H1 (cell line): ENCODE results near the gene ZNF358. TPM values are rescaled to one million over a fixed set of nuclear protein-coding genes. Genes with fewer than 3 reads are reported as not detected.

Source experiments
- CTCF ChIA-PET: fragments of 300-600 bp; sonication (Branson Sonifier 250); formaldehyde crosslinking; loops from one replicate; lab custom pipeline; 2021; ENCODE audit not compliant: partially characterized antibody; lab: Charles Lee
- POLR2A ChIA-PET: fragments of 300-600 bp; sonication (Branson Sonifier 250); formaldehyde crosslinking; loops from one replicate; lab custom pipeline; 2021; ENCODE audit warnings: inconsistent platforms; ENCODE audit not compliant: partially characterized antibody; lab: Charles Lee
- DNase-seq, 2 experiments: peaks; one replicate each; pipeline versions ENCODE4 v3.0.0 to v3.0.0-alpha.2; 2010 to 2022; ENCODE audit warnings: low spot score in 2 of 2, low read depth in 1 of 2, mixed read lengths in 1 of 2
- FAIRE-seq: peaks from 2 replicates; lab custom pipeline; 2011; peaks lifted over from hg19 to GRCh38; lab: Jason Lieb, UNC
- H2AFZ ChIP-seq: 2 replicates; pipeline ENCODE4 v1.8.1; 2012; ENCODE audit warnings: low read length, inconsistent platforms
- H2AK5ac ChIP-seq: 2 replicates; pipeline ENCODE4 v1.6.1; 2013; ENCODE audit warnings: low read depth, low read length
- H2BK120ac ChIP-seq: replicated peaks from 2 replicates; pipeline ENCODE3; 2013; ENCODE audit warnings: low read depth, low read length, inconsistent platforms
- H2BK12ac ChIP-seq: 2 replicates; pipeline ENCODE4 v1.6.1; 2013; ENCODE audit warnings: low read depth, low read length
- H2BK15ac ChIP-seq: 2 replicates; pipeline ENCODE4 v1.6.1; 2013; ENCODE audit warnings: low read length
- H2BK20ac ChIP-seq: 2 replicates; pipeline ENCODE4 v1.6.1; 2013; ENCODE audit warnings: low read length
- H2BK5ac ChIP-seq: 2 replicates; pipeline ENCODE4 v1.6.1; 2013; ENCODE audit warnings: low read depth, low read length
- H3K14ac ChIP-seq: 2 replicates; pipeline ENCODE4 v1.6.1; 2013; ENCODE audit warnings: inconsistent platforms; ENCODE audit not compliant: insufficient read length
- H3K18ac ChIP-seq: 2 replicates; pipeline ENCODE4 v1.6.1; 2013; ENCODE audit warnings: low read length; ENCODE audit errors: extremely low read depth
- H3K23ac ChIP-seq: 2 replicates; pipeline ENCODE4 v1.6.1; 2013; ENCODE audit warnings: inconsistent platforms; ENCODE audit not compliant: insufficient read length
- H3K23me2 ChIP-seq: 2 replicates; pipeline ENCODE4 v1.6.1; 2013; ENCODE audit warnings: low read depth, low read length
- H3K27ac ChIP-seq: 2 replicates; pipeline ENCODE4 v1.6.1; 2011; ENCODE audit warnings: low read depth, low read length, inconsistent platforms
- H3K27me3 ChIP-seq, 4 experiments: replicated peaks in 1 of 4; 1 replicate in 1 of 4; 2 replicates in 3 of 4; pipeline versions ENCODE4 v1.6.1 to v1.8.1; 2011 to 2013; ENCODE audit warnings: low read length in 3 of 4, mild to moderate bottlenecking in 3 of 4, inconsistent platforms in 2 of 4, mixed read lengths in 2 of 4, moderate library complexity in 1 of 4; ENCODE audit not compliant: control insufficient read depth in 3 of 4, insufficient read depth in 3 of 4; ENCODE audit errors: extremely low read depth in 1 of 4
- H3K36me3 ChIP-seq, 4 experiments: 2 replicates each; pipeline versions ENCODE4 v1.6.1 to v1.8.1; 2011 to 2013; ENCODE audit warnings: mild to moderate bottlenecking in 4 of 4, low read length in 3 of 4, moderate library complexity in 2 of 4, control low read depth in 1 of 4, inconsistent platforms in 1 of 4; ENCODE audit not compliant: insufficient read depth in 4 of 4, control insufficient read depth in 2 of 4
- H3K4ac ChIP-seq: replicated peaks from 2 replicates; pipeline ENCODE3; 2013; ENCODE audit warnings: low read length, low read depth, mixed read lengths, inconsistent platforms; ENCODE audit not compliant: insufficient read length
- H3K4me1 ChIP-seq, 4 experiments: replicated peaks in 1 of 4; 1 replicate in 1 of 4; 2 replicates in 3 of 4; pipeline versions ENCODE4 v1.6.1 to v1.8.1; 2011 to 2013; ENCODE audit warnings: low read length in 3 of 4, inconsistent platforms in 2 of 4, mixed read lengths in 1 of 4; ENCODE audit not compliant: insufficient read depth in 4 of 4, control insufficient read depth in 3 of 4
- H3K4me2 ChIP-seq, 2 experiments: 2 replicates each; pipeline versions ENCODE4 v1.6.1 to v1.8.1; 2011 to 2013; ENCODE audit warnings: low read depth in 2 of 2, low read length in 2 of 2, control low read depth in 1 of 2, inconsistent platforms in 1 of 2, mild to moderate bottlenecking in 1 of 2; ENCODE audit not compliant: insufficient read depth in 1 of 2
- H3K4me3 ChIP-seq, 4 experiments: fragments of 200-600, 300-600 bp in 1 of 4; sonication (generic), shearing (Covaris generic), sonication (Bioruptor Twin) in 1 of 4; 2 replicates each; pipeline versions ENCODE4 v1.5.1 to v1.8.1; 2011 to 2016; ENCODE audit warnings: low read length in 4 of 4, low read depth in 3 of 4, control low read depth in 2 of 4, inconsistent platforms in 2 of 4, mild to moderate bottlenecking in 2 of 4, mixed read lengths in 1 of 4, moderate library complexity in 1 of 4; ENCODE audit not compliant: insufficient read depth in 2 of 4; ENCODE audit errors: extremely low read depth in 1 of 4
- H3K56ac ChIP-seq: replicated peaks from 2 replicates; pipeline ENCODE3; 2013; ENCODE audit warnings: low read depth, mild to moderate bottlenecking, mixed read lengths, low read length, inconsistent platforms; ENCODE audit not compliant: insufficient read length
- H3K79me1 ChIP-seq: 2 replicates; pipeline ENCODE4 v1.6.1; 2013; ENCODE audit warnings: low read depth, low read length, control low read depth
- H3K79me2 ChIP-seq, 2 experiments: 2 replicates each; pipeline versions ENCODE4 v1.6.1 to v1.8.1; 2012 to 2013; ENCODE audit warnings: low read length in 2 of 2, mild to moderate bottlenecking in 2 of 2, inconsistent platforms in 1 of 2; ENCODE audit not compliant: insufficient read depth in 2 of 2, control insufficient read depth in 1 of 2
- H3K9ac ChIP-seq, 4 experiments: replicated peaks in 1 of 4; 1 replicate in 1 of 4; 2 replicates in 3 of 4; pipeline versions ENCODE4 v1.6.1 to v1.8.1; 2011 to 2013; ENCODE audit warnings: low read depth in 3 of 4, low read length in 3 of 4, control low read depth in 2 of 4, mild to moderate bottlenecking in 2 of 4, moderate library complexity in 2 of 4, inconsistent platforms in 1 of 4; ENCODE audit errors: extremely low read depth in 1 of 4
- H3K9me3 ChIP-seq, 2 experiments: 2 replicates each; pipeline versions ENCODE4 v1.6.1 to v1.8.1; 2012 to 2013; ENCODE audit warnings: mild to moderate bottlenecking in 2 of 2, moderate library complexity in 2 of 2, control low read depth in 1 of 2, inconsistent platforms in 1 of 2, low read depth in 1 of 2, low read length in 1 of 2, mixed read lengths in 1 of 2; ENCODE audit not compliant: insufficient read depth in 2 of 2
- H4K20me1 ChIP-seq, 2 experiments: replicated peaks in 1 of 2; 2 replicates each; pipeline versions ENCODE3 to v1.8.1; 2011 to 2013; ENCODE audit warnings: inconsistent platforms in 2 of 2, low read length in 2 of 2, mild to moderate bottlenecking in 1 of 2; ENCODE audit not compliant: insufficient read depth in 2 of 2, control insufficient read depth in 1 of 2
- H4K5ac ChIP-seq: 2 replicates; pipeline ENCODE4 v1.6.1; 2013; ENCODE audit warnings: low read length, low read depth, mixed read lengths, inconsistent platforms; ENCODE audit not compliant: insufficient read length
- H4K8ac ChIP-seq: 2 replicates; pipeline ENCODE4 v1.8.0; 2013; ENCODE audit warnings: mild to moderate bottlenecking, moderate library complexity, low read length, inconsistent platforms; ENCODE audit not compliant: insufficient read depth; ENCODE audit errors: extremely low read depth
- H4K91ac ChIP-seq: replicated peaks from 2 replicates; pipeline ENCODE3; 2013; ENCODE audit warnings: low read length, mixed read lengths, inconsistent platforms; ENCODE audit not compliant: insufficient read length
- BCL11A ChIP-seq, 2 experiments: IDR thresholded peaks; one replicate each; pipeline ENCODE4 v1.6.1; 2011; ENCODE audit warnings: low read depth in 2 of 2, low read length in 2 of 2, mild to moderate bottlenecking in 2 of 2
- MAX ChIP-seq: IDR thresholded peaks from 2 replicates; pipeline ENCODE4 v1.6.1; 2012; ENCODE audit warnings: inconsistent platforms
- WGBS, 2 experiments: shearing (Covaris generic) in 1 of 2; methylation state at CpG; one replicate each; pipeline versions ENCODE4 v1.1.6 to v1.1.7; 2013 to 2015; ENCODE audit warnings: low lambda C conversion rate in 2 of 2, mixed read lengths in 2 of 2, inconsistent platforms in 1 of 2, low coverage in 1 of 2, missing lambda C conversion rate in 1 of 2; ENCODE audit not compliant: insufficient replicate concordance in 2 of 2, insufficient coverage in 1 of 2, insufficient read length in 1 of 2; ENCODE audit errors: extremely low coverage in 1 of 2, missing lambda C conversion rate in 1 of 2; 5-methylcytosine and 5-hydroxymethylcytosine counted together
- polyA plus RNA-seq, 7 experiments: library from polyadenylated mRNA; depleted of rRNA in 3 of 7; stranded (reverse) in 5 of 7; unstranded in 2 of 7; fragments of >200 nt in 5 of 7; fragments of 200-250 nt in 2 of 7; gene quantifications; 1 replicate in 5 of 7; 2 replicates in 1 of 7; 4 replicates in 1 of 7; pipeline versions ENCODE4 v1.2.1 to v1.2.3, GENCODE V29; 2011 to 2013; ENCODE audit warnings: missing spikeins in 2 of 7, mixed read lengths in 2 of 7
- total RNA-seq: library from RNA; stranded (reverse); fragmentation: NEBNext Ultra II Directional; extraction: Animal tissue kit (Norgen Biotek cat#: 25700); gene quantifications from 2 replicates; pipeline ENCODE4 v1.2.1, GENCODE V29; 2021

ZNF358 gene
- total and polyA plus RNA-seq, 2 of the 8 experiments (the other 6 are each of a cell fraction or from before 2014, with no cell fraction given) = 40.0 to 60.3 TPM

DNA sequence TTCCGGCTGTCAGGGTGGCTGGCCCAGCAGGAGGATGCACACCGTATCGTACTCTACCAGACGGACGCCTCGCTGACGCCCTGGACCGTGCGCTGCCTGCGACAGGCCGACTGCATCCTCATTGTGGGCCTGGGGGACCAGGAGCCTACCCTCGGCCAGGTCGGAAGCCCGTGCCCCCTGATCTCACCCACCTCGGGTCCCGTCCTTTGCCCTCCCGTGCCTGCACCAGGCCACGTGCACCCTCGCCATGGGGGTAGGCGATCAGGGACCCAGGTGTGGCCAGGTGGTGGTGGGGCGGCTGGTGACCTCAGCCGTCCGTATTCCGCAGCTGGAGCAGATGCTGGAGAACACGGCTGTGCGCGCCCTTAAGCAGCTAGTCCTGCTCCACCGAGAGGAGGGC, 38.7 kb downstream of the ZNF358 start:
- no peak overlapping the region for H3K27ac ChIP-seq
- H3K36me3 ChIP-seq = peaks cover 10 to 36% (median 23%) of the 10 kb centered on the region in 4 experiments
- H4K91ac ChIP-seq = no peak overlapping the region
- peaks cover 0 to 8% of the 10 kb centered on the region in 2 experiments for H4K20me1 ChIP-seq
- ChIA-PET POLR2A (interaction anchor here (0.8 to 1.8 kb wide), 7 partner anchors 12 to 75 kb away, joined by 3 to 8 read pairs (median 5); partner anchors contain the start of genes CAMSAP3, PET100, PNPLA6 and XAB2), CTCF (interaction anchor here (0.7 to 1.3 kb wide), 4 partner anchors 38 to 315 kb away, joined by 3 to 5 read pairs (median 4); partner anchors contain the start of gene ZNF358)
- H3K23me2 ChIP-seq = peaks cover 2% of the 10 kb centered on the region; the same call in 1 of the 2 replicates
- 95% methylated on average over 26 of the region's 28 CpGs; no CpG with 5 or more reads in 1 of the 2 experiments for WGBS, 2 experiments
- DNase-seq (no peak), FAIRE-seq (no peak)
- H4K5ac ChIP-seq = no peak overlapping the region
- H3K79me2 ChIP-seq = no peaks in the 10 kb centered on the region
- 0 out of 2 replicates have a peak, but pooled peaks have one; percentile 2 for TF ChIP-seq MAX
- no peak for TF ChIP-seq BCL11A (IDR thresholded peaks at IDR 0.05; ENCODE audit: low read depth in 2 of 2, low read length in 2 of 2)
- H3K18ac ChIP-seq = no peak overlapping the region
- H3K9ac ChIP-seq = no peak overlapping the region
- peak overlapping the region; percentile 47 to 59 for H3K4me2 ChIP-seq
- H3K56ac ChIP-seq = no peak overlapping the region
- no peaks in the 10 kb centered on the region for H3K27me3 ChIP-seq
- no peak overlapping the region for H2BK12ac ChIP-seq
- no peak overlapping the region for H3K14ac ChIP-seq
- no peak overlapping the region for H2AK5ac ChIP-seq
- no peak overlapping the region for H3K4ac ChIP-seq
- no peak overlapping the region for H3K23ac ChIP-seq
- H3K9me3 ChIP-seq = no peaks in the 10 kb centered on the region
- H3K4me1 ChIP-seq = peaks cover 0 to 11% (median 8%) of the 10 kb centered on the region in 4 experiments; a peak in 5 of 7 replicates
- peak overlapping the region in 2 of 4 experiments; percentile 55 to 56; a peak in 3 of 8 replicates for H3K4me3 ChIP-seq
- H2AFZ ChIP-seq = no peak overlapping the region
- no peak overlapping the region for H2BK5ac ChIP-seq
- H4K8ac ChIP-seq = peak overlapping the region; percentile 46; the same call in 1 of the 2 replicates
- no peak overlapping the region for H2BK15ac ChIP-seq
- no peak overlapping the region for H2BK120ac ChIP-seq
- H3K79me1 ChIP-seq = no peaks in the 10 kb centered on the region
- no peak overlapping the region for H2BK20ac ChIP-seq
